MCF 10A (cell line): ENCODE measurements around the gene MYCT1. TPM values are rescaled to one million over a fixed set of nuclear protein-coding genes. Genes with fewer than 3 reads are reported as not detected.

Source experiments
- BruUV-seq: library from RNA; stranded (reverse); fragments of 400-500 nt; replicated peaks from 2 replicates; lab custom pipeline; 2021; lab: Mats Ljungman, UMichigan
- CTCF ChIA-PET: fragments of 300-600 bp; sonication (Branson Sonifier 250); formaldehyde crosslinking; extraction: SDS; loops from one replicate; lab custom pipeline; 2021; ENCODE audit warnings: antibody characterized with exemption, inconsistent platforms; lab: Yijun Ruan, JAX
- POLR2A ChIA-PET: fragments of 300-600, 350-650 bp; sonication (Branson Sonifier 250); formaldehyde crosslinking; extraction: SDS; loops from one replicate; lab custom pipeline; 2020; ENCODE audit warnings: antibody characterized with exemption, inconsistent platforms; lab: Yijun Ruan, JAX
- DNase-seq: peaks from one replicate; pipeline ENCODE4 v3.0.0-alpha.2; 2018; ENCODE audit not compliant: unreplicated experiment
- H3K27ac Mint-ChIP-seq: one replicate; pipeline ENCODE4 v1.8.0; 2022; ENCODE audit warnings: mild to moderate bottlenecking, low read depth, mixed read lengths; ENCODE audit not compliant: unreplicated experiment
- H3K27me3 Mint-ChIP-seq: one replicate; pipeline ENCODE4 v1.8.0; 2022; ENCODE audit warnings: mixed read lengths; ENCODE audit not compliant: insufficient read depth, unreplicated experiment
- H3K36me3 Mint-ChIP-seq: one replicate; pipeline ENCODE4 v1.8.0; 2022; ENCODE audit warnings: mild to moderate bottlenecking, moderate library complexity, mixed read lengths; ENCODE audit not compliant: insufficient read depth, unreplicated experiment
- H3K4me1 Mint-ChIP-seq: one replicate; pipeline ENCODE4 v1.8.0; 2022; ENCODE audit warnings: mixed read lengths; ENCODE audit not compliant: insufficient read depth, unreplicated experiment
- H3K4me3 Mint-ChIP-seq: one replicate; pipeline ENCODE4 v1.8.0; 2022; ENCODE audit warnings: mild to moderate bottlenecking, moderate library complexity, mixed read lengths; ENCODE audit not compliant: unreplicated experiment
- H3K9me3 Mint-ChIP-seq: one replicate; pipeline ENCODE4 v1.8.0; 2022; ENCODE audit warnings: mixed read lengths; ENCODE audit not compliant: unreplicated experiment
- CTCF ChIP-seq: fragments of 200-600 bp; IDR thresholded peaks from one replicate; pipeline ENCODE4 v1.8.0; 2022; ENCODE audit warnings: antibody characterized with exemption, mild to moderate bottlenecking; ENCODE audit not compliant: unreplicated experiment
- intact Hi-C: fragments of 100-400 bp; cut with micrococcal nuclease; formaldehyde crosslinking; loops from 2 replicates; pipeline ENCODE4 v1.14.1; 2022
- total RNA-seq: library from RNA; stranded (reverse); gene quantifications from 2 replicates; pipeline ENCODE4 v1.2.3, GENCODE V29; 2022

MYCT1 gene
- total RNA-seq, 1 experiment from 2014 or later = not detected

- DNase-seq = peak; percentile 42
- POLR2A ChIA-PET = no interaction called here
- CTCF ChIA-PET = interaction anchor here (0.6 to 6.4 kb wide), 13 partner anchors 21 to 1640 kb away, joined by 3 to 60 read pairs (median 4); partner anchors contain the start of gene SYNE1
These were observed 27.8 kb upstream of the MYCT1 start for GRCh38 chr6:152669895-152670294.

GRCh38 chr6:152671171-152671570 is 26.5 kb upstream of the MYCT1 start:
- CTCF ChIA-PET = interaction anchor here (0.6 to 6.4 kb wide), 6 partner anchors 29 to 425 kb away, joined by 3 to 60 read pairs (median 5); no protein-coding TSS in a partner anchor
- no peak overlapping the region for H3K4me3 Mint-ChIP-seq
- BruUV-seq = no TSS peak
- H3K4me1 Mint-ChIP-seq = no peaks in the 10 kb centered on the region
- intact Hi-C loops = loop anchor here (2.0 kb wide), 1 partner anchor 182 kb away; no protein-coding TSS in a partner anchor
- no peak for DNase-seq
- no peaks in the 10 kb centered on the region for H3K36me3 Mint-ChIP-seq
- no peak overlapping the region for H3K27ac Mint-ChIP-seq
- no peaks in the 10 kb centered on the region for H3K27me3 Mint-ChIP-seq
- no peak for TF ChIP-seq CTCF
- POLR2A ChIA-PET = interaction anchor here (0.7 kb wide), 1 partner anchor 118 kb away, joined by 3 read pairs; no protein-coding TSS in a partner anchor
- no peaks in the 10 kb centered on the region for H3K9me3 Mint-ChIP-seq

More at GRCh38 chr6:152669895-152670294, 27.8 kb upstream of the MYCT1 start:
- H3K36me3 Mint-ChIP-seq = no peaks in the 10 kb centered on the region
- intact Hi-C loops = loop anchor here (1.0 to 2.0 kb wide), 2 partner anchors 118 to 181 kb away; no protein-coding TSS in a partner anchor
- no peak overlapping the region for H3K27ac Mint-ChIP-seq
- H3K9me3 Mint-ChIP-seq = no peaks in the 10 kb centered on the region
- BruUV-seq = no TSS peak
- TF ChIP-seq CTCF = peak; percentile 42
- no peaks in the 10 kb centered on the region for H3K27me3 Mint-ChIP-seq
- no peak overlapping the region for H3K4me3 Mint-ChIP-seq
- H3K4me1 Mint-ChIP-seq = no peaks in the 10 kb centered on the region

- TF ChIP-seq CTCF = no peak
- no TSS peak for BruUV-seq
- intact Hi-C loops = no loop called here
- ChIA-PET CTCF (interaction anchor here (0.6 to 6.4 kb wide), 3 partner anchors 30 to 275 kb away, joined by 4 to 43 read pairs (median 4); no protein-coding TSS in a partner anchor), POLR2A (no interaction called here)
- Mint-ChIP-seq H3K27ac (no peak overlapping the region), H3K9me3 (no peaks in the 10 kb centered on the region), H3K36me3 (no peaks in the 10 kb centered on the region), H3K4me1 (no peaks in the 10 kb centered on the region), H3K27me3 (no peaks in the 10 kb centered on the region), H3K4me3 (no peak overlapping the region)
- no peak for DNase-seq
These were observed 24.5 kb upstream of the MYCT1 start for GRCh38 chr6:152673236-152673635.

- H3K27me3 Mint-ChIP-seq = peaks cover 13% of the 10 kb centered on the region
- no peak overlapping the region for H3K4me3 Mint-ChIP-seq
- H3K27ac Mint-ChIP-seq = no peak overlapping the region
- intact Hi-C loops = no loop called here
- H3K9me3 Mint-ChIP-seq = no peaks in the 10 kb centered on the region
- H3K36me3 Mint-ChIP-seq = no peaks in the 10 kb centered on the region
- CTCF ChIA-PET = interaction anchor here (1.2 to 1.8 kb wide), 3 partner anchors 20 to 128 kb away, joined by 3 to 4 read pairs (median 3); no protein-coding TSS in a partner anchor
- TF ChIP-seq CTCF = no peak
- H3K4me1 Mint-ChIP-seq = peaks cover 7% of the 10 kb centered on the region
- POLR2A ChIA-PET = no interaction called here
- no peak for DNase-seq
- BruUV-seq = no TSS peak
These were observed 17.5 kb upstream of the MYCT1 start for GRCh38 chr6:152680151-152680550.
